HG03108 (cell line): ENCODE results near the gene CLCA1.

Experiments used
- ATAC-seq: cut with Tn5 transposase; IDR thresholded peaks from one replicate; pipeline ENCODE4 v1.9.1; 2021; ENCODE audit warnings: moderate library complexity; ENCODE audit not compliant: unreplicated experiment

Gene CLCA1

GRCh38 chr1:86502721-86503405 lies 34.1 kb downstream of the CLCA1 start:
- ATAC-seq: no peak

- ATAC-seq: no peak
Observed at GRCh38 chr1:86503406-86504136, 34.8 kb downstream of the CLCA1 start.

- ATAC-seq: no peak
Observed at GRCh38 chr1:86504137-86504479, 35.4 kb downstream of the CLCA1 start.

- no peak for ATAC-seq
Observed at GRCh38 chr1:86504895-86505563, 36.3 kb downstream of the CLCA1 start.

GRCh38 chr1:86505564-86505902 lies 36.8 kb downstream of the CLCA1 start:
- no peak for ATAC-seq

- no peak for ATAC-seq
Observed at GRCh38 chr1:86507935-86508582, 39.3 kb downstream of the CLCA1 start.

GRCh38 chr1:86508583-86508969 lies 39.8 kb downstream of the CLCA1 start:
- ATAC-seq: no peak

GRCh38 chr1:86515597-86515996 lies 46.9 kb downstream of the CLCA1 start:
- ATAC-seq: no peak

GRCh38 chr1:86516335-86516734 lies 47.6 kb downstream of the CLCA1 start:
- no peak for ATAC-seq

- no peak for ATAC-seq
Observed at GRCh38 chr1:86517336-86517735, 48.6 kb downstream of the CLCA1 start.

- no peak for ATAC-seq
Observed at GRCh38 chr1:86520789-86521521, 52.2 kb downstream of the CLCA1 start.

- no peak for ATAC-seq
Observed at GRCh38 chr1:86521522-86521891, 52.8 kb downstream of the CLCA1 start.

- ATAC-seq: no peak
Observed at GRCh38 chr1:86522240-86522639, 53.5 kb downstream of the CLCA1 start.

GRCh38 chr1:86523670-86524354 lies 55.1 kb downstream of the CLCA1 start:
- no peak for ATAC-seq

- ATAC-seq: no peak
Observed at GRCh38 chr1:86527306-86527705, 58.6 kb downstream of the CLCA1 start.

GRCh38 chr1:86530211-86530845 lies 61.6 kb downstream of the CLCA1 start:
- ATAC-seq: no peak

GRCh38 chr1:86537928-86538695 lies 69.4 kb downstream of the CLCA1 start:
- no peak for ATAC-seq

GRCh38 chr1:86538775-86539174 lies 70.0 kb downstream of the CLCA1 start:
- no peak for ATAC-seq

GRCh38 chr1:86541859-86542258 lies 73.1 kb downstream of the CLCA1 start:
- no peak for ATAC-seq
